PFSK-1 (cell line): ENCODE measurements around the gene MTG2.

Experiments
- FOXP2 ChIP-seq: optimal IDR thresholded peaks from 2 replicates; pipeline ENCODE3; 2011; ENCODE audit warnings: borderline replicate concordance, control low read depth, inconsistent platforms; ENCODE audit not compliant: insufficient read depth; ENCODE audit errors: extremely low read length, extremely low read depth
- SIN3A ChIP-seq: IDR thresholded peaks from 2 replicates; pipeline ENCODE4 v1.6.1; 2012; ENCODE audit warnings: mild to moderate bottlenecking, low read length, moderate library complexity, borderline replicate concordance; ENCODE audit not compliant: insufficient read depth
- TAF1 ChIP-seq: IDR thresholded peaks from 2 replicates; pipeline ENCODE4 v1.6.1; 2012; ENCODE audit warnings: low read length, control low read depth, borderline replicate concordance; ENCODE audit not compliant: insufficient read depth
- TF ChIP-seq, protein P1 (sequence below), 2 experiments: IDR thresholded peaks; 2 replicates each; pipeline versions ENCODE4 v1.6.1 to v1.8.0; 2011 to 2012; ENCODE audit warnings: low read depth in 2 of 2, low read length in 2 of 2, control low read depth in 1 of 2, inconsistent platforms in 1 of 2, mild to moderate bottlenecking in 1 of 2, moderate library complexity in 1 of 2; ENCODE audit not compliant: insufficient read depth in 1 of 2

DNA sequence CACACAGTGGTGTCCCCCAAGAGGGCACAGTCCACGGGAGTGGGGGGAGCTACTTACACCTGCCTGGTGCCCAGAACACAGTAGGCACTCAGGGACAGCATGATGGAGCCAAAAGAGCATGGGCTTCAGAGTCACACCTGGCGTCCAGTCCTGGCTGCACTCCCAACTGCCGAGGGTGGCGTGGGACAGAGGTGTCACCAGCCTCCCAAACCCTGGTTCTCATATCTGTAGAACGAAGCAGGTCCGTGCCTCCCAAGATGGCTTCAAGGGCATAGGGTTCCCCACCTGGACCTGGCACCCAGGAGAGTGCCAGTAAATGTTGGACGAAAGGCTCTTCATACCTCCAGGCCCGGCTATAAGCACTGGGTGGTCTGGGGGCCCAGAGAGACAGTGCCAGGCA lies 28.4 kb downstream of the MTG2 start:
- TF ChIP-seq TAF1 (no peak), SIN3A (no peak), FOXP2 (no peak)
- TF ChIP-seq, protein P1, sequence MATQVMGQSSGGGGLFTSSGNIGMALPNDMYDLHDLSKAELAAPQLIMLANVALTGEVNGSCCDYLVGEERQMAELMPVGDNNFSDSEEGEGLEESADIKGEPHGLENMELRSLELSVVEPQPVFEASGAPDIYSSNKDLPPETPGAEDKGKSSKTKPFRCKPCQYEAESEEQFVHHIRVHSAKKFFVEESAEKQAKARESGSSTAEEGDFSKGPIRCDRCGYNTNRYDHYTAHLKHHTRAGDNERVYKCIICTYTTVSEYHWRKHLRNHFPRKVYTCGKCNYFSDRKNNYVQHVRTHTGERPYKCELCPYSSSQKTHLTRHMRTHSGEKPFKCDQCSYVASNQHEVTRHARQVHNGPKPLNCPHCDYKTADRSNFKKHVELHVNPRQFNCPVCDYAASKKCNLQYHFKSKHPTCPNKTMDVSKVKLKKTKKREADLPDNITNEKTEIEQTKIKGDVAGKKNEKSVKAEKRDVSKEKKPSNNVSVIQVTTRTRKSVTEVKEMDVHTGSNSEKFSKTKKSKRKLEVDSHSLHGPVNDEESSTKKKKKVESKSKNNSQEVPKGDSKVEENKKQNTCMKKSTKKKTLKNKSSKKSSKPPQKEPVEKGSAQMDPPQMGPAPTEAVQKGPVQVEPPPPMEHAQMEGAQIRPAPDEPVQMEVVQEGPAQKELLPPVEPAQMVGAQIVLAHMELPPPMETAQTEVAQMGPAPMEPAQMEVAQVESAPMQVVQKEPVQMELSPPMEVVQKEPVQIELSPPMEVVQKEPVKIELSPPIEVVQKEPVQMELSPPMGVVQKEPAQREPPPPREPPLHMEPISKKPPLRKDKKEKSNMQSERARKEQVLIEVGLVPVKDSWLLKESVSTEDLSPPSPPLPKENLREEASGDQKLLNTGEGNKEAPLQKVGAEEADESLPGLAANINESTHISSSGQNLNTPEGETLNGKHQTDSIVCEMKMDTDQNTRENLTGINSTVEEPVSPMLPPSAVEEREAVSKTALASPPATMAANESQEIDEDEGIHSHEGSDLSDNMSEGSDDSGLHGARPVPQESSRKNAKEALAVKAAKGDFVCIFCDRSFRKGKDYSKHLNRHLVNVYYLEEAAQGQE (IDR thresholded peaks at IDR 0.05; ENCODE audit: insufficient read depth in 1 of 2, low read depth in 2 of 2, low read length in 2 of 2): no peak
